HepG2 (cell line): ENCODE measurements around the gene SIT1. TPM values are rescaled to one million over a fixed set of nuclear protein-coding genes. Genes with fewer than 3 reads are reported as not detected.

ENCODE experiments used
- FOXA3 ChIP-seq: IDR thresholded peaks from 2 replicates; pipeline ENCODE4 v1.6.1; 2016; ENCODE audit warnings: missing genetic modification reagents, missing compliant biosample characterization
- GTF3A ChIP-seq: sonication (generic); formaldehyde crosslinking; conservative IDR thresholded peaks from 2 replicates; pipeline ENCODE4 v1.4.0; 2020; ENCODE audit warnings: mild to moderate bottlenecking, missing genetic modification reagents
- KAT8 ChIP-seq: IDR thresholded peaks from 2 replicates; pipeline ENCODE4 v1.6.1; 2016; ENCODE audit warnings: missing genetic modification reagents, missing compliant biosample characterization
- NR2C2 ChIP-seq: sonication (generic); formaldehyde crosslinking; IDR thresholded peaks from 2 replicates; pipeline ENCODE4 v1.4.0; 2020; ENCODE audit warnings: missing genetic modification reagents, mild to moderate bottlenecking, moderate library complexity, borderline replicate concordance
- PITX1 ChIP-seq: sonication (generic); formaldehyde crosslinking; IDR thresholded peaks from 2 replicates; pipeline ENCODE4 v1.5.1; 2020; ENCODE audit warnings: mild to moderate bottlenecking, missing genetic modification reagents
- POLR2AphosphoS2 ChIP-seq: IDR thresholded peaks from 2 replicates; pipeline ENCODE4 v1.6.1; 2011; ENCODE audit warnings: low read depth, low read length, improper control_type of control experiment
- SNAI1 ChIP-seq: sonication (generic); formaldehyde crosslinking; IDR thresholded peaks from 2 replicates; pipeline ENCODE4 v1.5.0; 2020; ENCODE audit warnings: mild to moderate bottlenecking, missing genetic modification reagents, borderline replicate concordance
- TARDBP ChIP-seq: sonication (generic); formaldehyde crosslinking; IDR thresholded peaks from 2 replicates; pipeline ENCODE4 v1.8.0; 2022; ENCODE audit warnings: mild to moderate bottlenecking, missing genetic modification reagents
- ZKSCAN8 ChIP-seq: IDR thresholded peaks from 2 replicates; pipeline ENCODE4 v1.6.1; 2016; ENCODE audit warnings: borderline replicate concordance, missing genetic modification reagents, missing compliant biosample characterization
- ZNF274 ChIP-seq: sonication (generic); formaldehyde crosslinking; IDR thresholded peaks from 2 replicates; pipeline ENCODE4 v1.5.1; 2020; ENCODE audit warnings: mild to moderate bottlenecking, missing genetic modification reagents
- ZNF382 ChIP-seq: sonication (generic); formaldehyde crosslinking; IDR thresholded peaks from 2 replicates; pipeline ENCODE4 v1.5.0; 2020; ENCODE audit warnings: missing genetic modification reagents, mild to moderate bottlenecking, borderline replicate concordance
- ZNF749 ChIP-seq: sonication (generic); formaldehyde crosslinking; IDR thresholded peaks from 2 replicates; pipeline ENCODE4 v1.8.0; 2022; ENCODE audit warnings: mild to moderate bottlenecking, missing genetic modification reagents, moderate library complexity, borderline replicate concordance
- ZNF782 ChIP-seq: sonication (generic); formaldehyde crosslinking; IDR thresholded peaks from 2 replicates; pipeline ENCODE4 v1.4.0; 2020; ENCODE audit warnings: missing genetic modification reagents, mild to moderate bottlenecking, borderline replicate concordance
- polyA plus RNA-seq, 8 experiments: library from polyadenylated mRNA; depleted of rRNA in 3 of 8; stranded (reverse) in 7 of 8; unstranded in 1 of 8; fragments of >200 nt; fragmentation: Illumina TruSeq in 4 of 8; extraction: Trizol in 4 of 8; gene quantifications; 2 replicates each; pipeline versions ENCODE4 v1.2.1 to v1.2.3, GENCODE V29; 2011 to 2016; ENCODE audit warnings: low read depth in 4 of 8, missing spikeins in 1 of 8, mixed read lengths in 1 of 8; ENCODE audit not compliant: insufficient read depth in 1 of 8
- total RNA-seq, 5 experiments: library from RNA; depleted of rRNA; stranded (reverse); fragments of >200 nt; fragmentation: Illumina TruSeq; extraction: Trizol; gene quantifications; 2 replicates each; pipeline ENCODE4 v1.2.3, GENCODE V29; 2016; ENCODE audit warnings: low read depth in 1 of 5
- TF ChIP-seq, protein P1 (sequence below): IDR thresholded peaks from 2 replicates; pipeline ENCODE4 v1.6.1; 2018; ENCODE audit warnings: missing genetic modification reagents, mild to moderate bottlenecking, missing compliant biosample characterization
- TF ChIP-seq, protein P2 (sequence below): sonication (generic); formaldehyde crosslinking; IDR thresholded peaks from 2 replicates; pipeline ENCODE4 v1.8.0; 2023; ENCODE audit warnings: mild to moderate bottlenecking, missing genetic modification reagents
- TF ChIP-seq, protein P3 (sequence below): sonication (generic); formaldehyde crosslinking; IDR thresholded peaks from 2 replicates; pipeline ENCODE4 v1.4.0; 2020; ENCODE audit warnings: missing genetic modification reagents
- TF ChIP-seq, protein P4 (sequence below): sonication (generic); formaldehyde crosslinking; IDR thresholded peaks from 2 replicates; pipeline ENCODE4 v1.4.0; 2020; ENCODE audit warnings: mild to moderate bottlenecking, low read depth, missing genetic modification reagents
- TF ChIP-seq, protein P5 (sequence below): sonication (generic); formaldehyde crosslinking; IDR thresholded peaks from 2 replicates; pipeline ENCODE4 v1.4.0; 2020; ENCODE audit warnings: missing genetic modification reagents, borderline replicate concordance
- TF ChIP-seq, protein P6 (sequence below): sonication (generic); IDR thresholded peaks from 2 replicates; pipeline ENCODE4 v1.6.1; 2016; ENCODE audit warnings: low read depth, borderline replicate concordance
- TF ChIP-seq, protein P7 (sequence below): sonication (generic); formaldehyde crosslinking; IDR thresholded peaks from 2 replicates; pipeline ENCODE4 v1.4.0; 2020; ENCODE audit warnings: mild to moderate bottlenecking, missing genetic modification reagents

SIT1 gene
- total and polyA plus RNA-seq, 2 of the 13 experiments (the other 11 are each of a cell fraction or from before 2014, with no cell fraction given), result 0.09 to 6.7 TPM

DNA sequence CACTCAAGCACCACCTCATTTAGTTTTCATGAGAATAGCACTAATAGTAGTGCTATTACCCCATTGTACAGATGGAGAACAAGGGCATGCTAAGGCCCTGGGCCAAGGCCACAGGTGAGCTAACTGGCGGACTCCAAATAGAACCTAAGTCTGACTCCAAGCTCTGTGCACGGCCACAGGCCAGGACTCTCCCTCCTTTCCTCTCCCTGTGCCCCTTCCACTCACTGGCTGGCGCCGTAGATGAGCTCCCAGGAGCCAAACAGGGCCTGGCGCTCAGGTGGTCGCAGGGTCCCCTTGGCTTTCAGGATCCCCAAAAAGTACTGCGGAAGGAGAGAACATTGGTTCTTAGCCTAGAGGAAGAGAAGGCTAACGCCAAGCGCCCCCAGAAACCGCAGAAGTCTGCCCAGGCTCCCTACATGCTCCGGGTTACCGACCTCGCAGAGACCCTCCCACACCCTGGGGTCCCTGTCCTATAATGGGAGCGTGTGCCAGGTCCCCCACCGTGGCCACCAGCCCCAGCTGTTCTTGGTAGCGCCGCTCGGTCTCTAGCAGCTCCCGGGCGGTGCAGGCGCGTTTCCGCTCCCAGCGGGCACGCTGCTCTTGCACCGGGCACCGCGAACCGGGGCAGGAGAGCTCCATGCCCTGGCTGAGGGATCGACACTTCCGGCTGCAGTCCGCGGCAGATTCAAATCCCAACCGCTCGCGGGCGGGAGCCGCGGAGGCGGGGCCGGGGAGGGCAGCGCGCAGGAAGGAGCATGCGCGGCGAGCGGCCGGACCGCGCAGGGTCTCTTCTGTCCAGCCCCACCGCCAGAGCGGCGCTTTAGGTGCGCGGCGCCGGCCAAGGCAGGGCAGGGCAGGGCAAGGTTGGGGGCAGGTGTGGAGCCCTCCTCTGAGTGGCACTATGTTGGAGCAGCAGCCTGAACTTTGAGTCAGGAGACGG lies 14.1 kb upstream of the SIT1 start, which contains the start of gene ARHGEF39 (continued):
- TF ChIP-seq, protein P1, sequence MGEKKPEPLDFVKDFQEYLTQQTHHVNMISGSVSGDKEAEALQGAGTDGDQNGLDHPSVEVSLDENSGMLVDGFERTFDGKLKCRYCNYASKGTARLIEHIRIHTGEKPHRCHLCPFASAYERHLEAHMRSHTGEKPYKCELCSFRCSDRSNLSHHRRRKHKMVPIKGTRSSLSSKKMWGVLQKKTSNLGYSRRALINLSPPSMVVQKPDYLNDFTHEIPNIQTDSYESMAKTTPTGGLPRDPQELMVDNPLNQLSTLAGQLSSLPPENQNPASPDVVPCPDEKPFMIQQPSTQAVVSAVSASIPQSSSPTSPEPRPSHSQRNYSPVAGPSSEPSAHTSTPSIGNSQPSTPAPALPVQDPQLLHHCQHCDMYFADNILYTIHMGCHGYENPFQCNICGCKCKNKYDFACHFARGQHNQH (CRISPR knock-in tag), result peak; percentile 50; the same call in 1 of the 2 replicates
- peak; percentile 59; the same call in 1 of the 2 replicates for TF ChIP-seq TARDBP (CRISPR knock-in tag)
- peak; percentile 74 for TF ChIP-seq PITX1 (CRISPR knock-in tag)
- TF ChIP-seq, protein P2, sequence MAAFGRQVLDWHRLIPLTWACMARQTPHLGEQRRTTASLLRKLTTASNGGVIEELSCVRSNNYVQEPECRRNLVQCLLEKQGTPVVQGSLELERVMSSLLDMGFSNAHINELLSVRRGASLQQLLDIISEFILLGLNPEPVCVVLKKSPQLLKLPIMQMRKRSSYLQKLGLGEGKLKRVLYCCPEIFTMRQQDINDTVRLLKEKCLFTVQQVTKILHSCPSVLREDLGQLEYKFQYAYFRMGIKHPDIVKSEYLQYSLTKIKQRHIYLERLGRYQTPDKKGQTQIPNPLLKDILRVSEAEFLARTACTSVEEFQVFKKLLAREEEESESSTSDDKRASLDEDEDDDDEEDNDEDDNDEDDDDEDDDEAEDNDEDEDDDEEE, result no peak
- TF ChIP-seq, protein P3, sequence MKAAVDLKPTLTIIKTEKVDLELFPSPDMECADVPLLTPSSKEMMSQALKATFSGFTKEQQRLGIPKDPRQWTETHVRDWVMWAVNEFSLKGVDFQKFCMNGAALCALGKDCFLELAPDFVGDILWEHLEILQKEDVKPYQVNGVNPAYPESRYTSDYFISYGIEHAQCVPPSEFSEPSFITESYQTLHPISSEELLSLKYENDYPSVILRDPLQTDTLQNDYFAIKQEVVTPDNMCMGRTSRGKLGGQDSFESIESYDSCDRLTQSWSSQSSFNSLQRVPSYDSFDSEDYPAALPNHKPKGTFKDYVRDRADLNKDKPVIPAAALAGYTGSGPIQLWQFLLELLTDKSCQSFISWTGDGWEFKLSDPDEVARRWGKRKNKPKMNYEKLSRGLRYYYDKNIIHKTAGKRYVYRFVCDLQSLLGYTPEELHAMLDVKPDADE (CRISPR knock-in tag), result 0 out of 2 replicates have a peak, but pooled peaks have one; percentile 43
- TF ChIP-seq SNAI1 (CRISPR knock-in tag), result no peak
- TF ChIP-seq, protein P4, sequence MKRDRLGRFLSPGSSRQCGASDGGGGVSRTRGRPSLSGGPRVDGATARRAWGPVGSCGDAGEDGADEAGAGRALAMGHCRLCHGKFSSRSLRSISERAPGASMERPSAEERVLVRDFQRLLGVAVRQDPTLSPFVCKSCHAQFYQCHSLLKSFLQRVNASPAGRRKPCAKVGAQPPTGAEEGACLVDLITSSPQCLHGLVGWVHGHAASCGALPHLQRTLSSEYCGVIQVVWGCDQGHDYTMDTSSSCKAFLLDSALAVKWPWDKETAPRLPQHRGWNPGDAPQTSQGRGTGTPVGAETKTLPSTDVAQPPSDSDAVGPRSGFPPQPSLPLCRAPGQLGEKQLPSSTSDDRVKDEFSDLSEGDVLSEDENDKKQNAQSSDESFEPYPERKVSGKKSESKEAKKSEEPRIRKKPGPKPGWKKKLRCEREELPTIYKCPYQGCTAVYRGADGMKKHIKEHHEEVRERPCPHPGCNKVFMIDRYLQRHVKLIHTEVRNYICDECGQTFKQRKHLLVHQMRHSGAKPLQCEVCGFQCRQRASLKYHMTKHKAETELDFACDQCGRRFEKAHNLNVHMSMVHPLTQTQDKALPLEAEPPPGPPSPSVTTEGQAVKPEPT (CRISPR knock-in tag), result no peak
- peak; percentile 61 for TF ChIP-seq NR2C2 (CRISPR knock-in tag)
- TF ChIP-seq, protein P5, sequence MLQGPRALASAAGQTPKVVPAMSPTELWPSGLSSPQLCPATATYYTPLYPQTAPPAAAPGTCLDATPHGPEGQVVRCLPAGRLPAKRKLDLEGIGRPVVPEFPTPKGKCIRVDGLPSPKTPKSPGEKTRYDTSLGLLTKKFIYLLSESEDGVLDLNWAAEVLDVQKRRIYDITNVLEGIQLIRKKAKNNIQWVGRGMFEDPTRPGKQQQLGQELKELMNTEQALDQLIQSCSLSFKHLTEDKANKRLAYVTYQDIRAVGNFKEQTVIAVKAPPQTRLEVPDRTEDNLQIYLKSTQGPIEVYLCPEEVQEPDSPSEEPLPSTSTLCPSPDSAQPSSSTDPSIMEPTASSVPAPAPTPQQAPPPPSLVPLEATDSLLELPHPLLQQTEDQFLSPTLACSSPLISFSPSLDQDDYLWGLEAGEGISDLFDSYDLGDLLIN (CRISPR knock-in tag), result peak; percentile 98; the same call in 1 of the 2 replicates
- peak; percentile 95 for TF ChIP-seq ZNF274
- TF ChIP-seq GTF3A (CRISPR knock-in tag), result peak; percentile 75; the same call in 1 of the 2 replicates
- TF ChIP-seq, protein P6, sequence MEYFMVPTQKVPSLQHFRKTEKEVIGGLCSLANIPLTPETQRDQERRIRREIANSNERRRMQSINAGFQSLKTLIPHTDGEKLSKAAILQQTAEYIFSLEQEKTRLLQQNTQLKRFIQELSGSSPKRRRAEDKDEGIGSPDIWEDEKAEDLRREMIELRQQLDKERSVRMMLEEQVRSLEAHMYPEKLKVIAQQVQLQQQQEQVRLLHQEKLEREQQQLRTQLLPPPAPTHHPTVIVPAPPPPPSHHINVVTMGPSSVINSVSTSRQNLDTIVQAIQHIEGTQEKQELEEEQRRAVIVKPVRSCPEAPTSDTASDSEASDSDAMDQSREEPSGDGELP, result no peak; the same call in 1 of the 2 replicates
- TF ChIP-seq ZKSCAN8 (CRISPR knock-in tag), result peak; percentile 59; the same call in 1 of the 2 replicates
- TF ChIP-seq ZNF782, result no peak
- no peak for TF ChIP-seq POLR2AphosphoS2
- TF ChIP-seq, protein P7, sequence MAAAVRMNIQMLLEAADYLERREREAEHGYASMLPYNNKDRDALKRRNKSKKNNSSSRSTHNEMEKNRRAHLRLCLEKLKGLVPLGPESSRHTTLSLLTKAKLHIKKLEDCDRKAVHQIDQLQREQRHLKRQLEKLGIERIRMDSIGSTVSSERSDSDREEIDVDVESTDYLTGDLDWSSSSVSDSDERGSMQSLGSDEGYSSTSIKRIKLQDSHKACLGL (CRISPR knock-in tag), result peak; percentile 82; the same call in 1 of the 2 replicates
- peak; percentile 56; the same call in 1 of the 2 replicates for TF ChIP-seq FOXA3
- peak; percentile 84 for TF ChIP-seq KAT8 (CRISPR knock-in tag)
- TF ChIP-seq ZNF382, result no peak
- peak; percentile 94; the same call in 1 of the 2 replicates for TF ChIP-seq ZNF749
